K562 (cell line): ENCODE measurements around the gene RESP18. TPM values are rescaled to one million over a fixed set of nuclear protein-coding genes. Genes with fewer than 3 reads are reported as not detected.

Source experiments
- CREM ChIP-seq: IDR thresholded peaks from 2 replicates; pipeline ENCODE4 v1.6.1; 2014; ENCODE audit warnings: antibody characterized with exemption, low read depth
- E2F4 ChIP-seq: sonication (generic); formaldehyde crosslinking; IDR thresholded peaks from 2 replicates; pipeline ENCODE4 v1.8.0; 2022; ENCODE audit warnings: mild to moderate bottlenecking, low read depth, missing genetic modification reagents
- HDGF ChIP-seq: fragments of 450-650 bp; IDR thresholded peaks from 2 replicates; pipeline ENCODE4 v1.6.1; 2016
- PHF21A ChIP-seq: fragments of 450-650 bp; IDR thresholded peaks from 2 replicates; pipeline ENCODE4 v1.6.1; 2017; ENCODE audit warnings: low read depth, borderline replicate concordance
- SMC3 ChIP-seq: conservative IDR thresholded peaks from 2 replicates; pipeline ENCODE4 v1.6.1; 2011; ENCODE audit warnings: low read depth, low read length, improper control_type of control experiment; ENCODE audit not compliant: insufficient read depth
- TSC22D4 ChIP-seq: fragments of 450-650 bp; IDR thresholded peaks from 2 replicates; pipeline ENCODE4 v1.6.1; 2016; ENCODE audit warnings: missing genetic modification characterization, missing biosample characterization, control low read depth
- VEZF1 ChIP-seq: fragments of 200-800 bp; sonication (Bioruptor generic); IDR thresholded peaks from 2 replicates; pipeline ENCODE4 v1.6.1; 2017; ENCODE audit warnings: missing genetic modification characterization, missing compliant biosample characterization
- ZC3H8 ChIP-seq: fragments of 450-650 bp; IDR thresholded peaks from 2 replicates; pipeline ENCODE4 v1.6.1; 2017
- ZNF395 ChIP-seq: fragments of 200-800 bp; sonication (Bioruptor generic); IDR thresholded peaks from 2 replicates; pipeline ENCODE4 v1.6.1; 2017; ENCODE audit warnings: missing genetic modification characterization, missing compliant biosample characterization
- ZNF445 ChIP-seq: fragments of 250-450 bp; sonication (Bioruptor Pico); IDR thresholded peaks from 2 replicates; pipeline ENCODE4 v1.4.0; 2020; ENCODE audit warnings: low read depth, mild to moderate bottlenecking, moderate library complexity
- ZNF511 ChIP-seq: sonication (generic); formaldehyde crosslinking; IDR thresholded peaks from 2 replicates; pipeline ENCODE4 v1.8.0; 2022; ENCODE audit warnings: mild to moderate bottlenecking, missing genetic modification reagents
- ZNF592 ChIP-seq: fragments of 450-650 bp; IDR thresholded peaks from 2 replicates; pipeline ENCODE4 v1.6.1; 2017; ENCODE audit warnings: antibody characterized with exemption, mild to moderate bottlenecking
- ZNF639 ChIP-seq, 2 experiments: fragments of 200-800 bp in 1 of 2; sonication (Bioruptor generic) in 1 of 2; sonication (generic) in 1 of 2; formaldehyde crosslinking in 1 of 2; IDR thresholded peaks in 1 of 2; conservative IDR thresholded peaks in 1 of 2; 2 replicates each; pipeline versions ENCODE4 v1.5.0 to v1.6.1; 2016 to 2020; ENCODE audit warnings: missing compliant biosample characterization in 1 of 2, missing genetic modification characterization in 1 of 2, missing genetic modification reagents in 1 of 2
- ZNF764 ChIP-seq: fragments of 250-450 bp; sonication (Bioruptor Pico); IDR thresholded peaks from 2 replicates; pipeline ENCODE4 v1.4.0; 2020; ENCODE audit warnings: low read depth, mild to moderate bottlenecking, moderate library complexity
- ZNF766 ChIP-seq: fragments of 200-800 bp; sonication (Bioruptor generic); conservative IDR thresholded peaks from 2 replicates; pipeline ENCODE4 v1.6.1; 2016; ENCODE audit warnings: missing genetic modification characterization, missing compliant biosample characterization
- polyA plus RNA-seq, 8 experiments: library from polyadenylated mRNA; depleted of rRNA in 4 of 8; stranded (reverse) in 5 of 8; unstranded in 3 of 8; fragments of >200 nt; fragmentation: Nextera tagmentation in 2 of 8; fragmentation: Illumina TruSeq in 1 of 8; extraction: Ambion mirVana in 2 of 8; extraction: Trizol in 1 of 8; gene quantifications; 2 replicates each; pipeline versions ENCODE4 v1.2.1 to v1.2.3, GENCODE V29; 2011 to 2014; ENCODE audit warnings: inconsistent platforms in 1 of 8, missing spikeins in 1 of 8
- total RNA-seq, 7 experiments: library from RNA; depleted of rRNA in 6 of 7; stranded (reverse); fragments of >200 nt in 6 of 7; fragmentation: Illumina TruSeq in 2 of 7; extraction: Trizol in 2 of 7; gene quantifications; 2 replicates each; pipeline versions ENCODE4 v1.2.1 to v1.2.3, GENCODE V29; 2011 to 2021; ENCODE audit warnings: low replicate concordance in 1 of 7

Gene RESP18
- total and polyA plus RNA-seq, 9 of the 15 experiments (the other 6 are each of a cell fraction or from before 2014, with no cell fraction given): not detected

GRCh38 chr2:219308142-219309101, 24.1 kb downstream of the RESP18 start (continued):
- TF ChIP-seq E2F4 (CRISPR knock-in tag): 0 out of 2 replicates have a peak, but pooled peaks have one; percentile 8
- TF ChIP-seq ZC3H8: no peak
- TF ChIP-seq ZNF592: no peak
- TF ChIP-seq ZNF395: no peak
- TF ChIP-seq VEZF1: peak; percentile 59
- TF ChIP-seq CREM: peak; percentile 60; the same call in 1 of the 2 replicates
- no peak for TF ChIP-seq TSC22D4 (tag)
- no peak for TF ChIP-seq SMC3
- TF ChIP-seq ZNF764: no peak
- no peak for TF ChIP-seq ZNF639 (CRISPR knock-in tag; conservative IDR thresholded peaks at IDR 0.05 in 1 of 2, IDR thresholded peaks at IDR 0.05 in 1 of 2)
- TF ChIP-seq ZNF766 (CRISPR knock-in tag): 0 out of 2 replicates have a peak, but pooled peaks have one; percentile 61
- no peak for TF ChIP-seq ZNF445 (CRISPR knock-in tag)
- no peak for TF ChIP-seq HDGF
- TF ChIP-seq PHF21A: no peak
- peak; percentile 95 for TF ChIP-seq ZNF511 (CRISPR knock-in tag)
